HG03196 (cell line): ENCODE measurements around the gene CCDC137.

ENCODE experiments used
- ATAC-seq: cut with Tn5 transposase; IDR thresholded peaks from one replicate; pipeline ENCODE4 v1.9.1; 2021; ENCODE audit not compliant: unreplicated experiment

The CCDC137 gene

DNA sequence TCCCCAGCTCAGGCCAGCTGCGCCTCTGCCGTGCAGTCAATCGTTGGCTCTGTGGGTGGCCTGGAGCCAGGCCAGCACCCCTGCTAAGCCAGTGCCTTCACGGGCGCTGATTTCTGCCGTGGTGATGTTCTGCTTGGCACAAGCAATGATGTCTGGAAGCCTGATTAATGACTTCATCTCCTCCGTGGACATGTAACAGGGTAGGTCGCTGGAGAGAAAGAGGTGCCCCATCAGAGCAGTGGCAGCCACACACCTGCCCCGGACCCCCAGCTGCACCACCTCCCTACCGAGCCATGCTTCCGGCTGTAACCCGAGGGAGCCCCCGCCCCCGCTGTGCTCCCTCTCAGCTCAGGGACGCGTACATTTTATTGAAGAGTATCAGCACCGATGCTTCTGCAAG lies 15.1 kb downstream of the CCDC137 start:
- ATAC-seq = no peak

DNA sequence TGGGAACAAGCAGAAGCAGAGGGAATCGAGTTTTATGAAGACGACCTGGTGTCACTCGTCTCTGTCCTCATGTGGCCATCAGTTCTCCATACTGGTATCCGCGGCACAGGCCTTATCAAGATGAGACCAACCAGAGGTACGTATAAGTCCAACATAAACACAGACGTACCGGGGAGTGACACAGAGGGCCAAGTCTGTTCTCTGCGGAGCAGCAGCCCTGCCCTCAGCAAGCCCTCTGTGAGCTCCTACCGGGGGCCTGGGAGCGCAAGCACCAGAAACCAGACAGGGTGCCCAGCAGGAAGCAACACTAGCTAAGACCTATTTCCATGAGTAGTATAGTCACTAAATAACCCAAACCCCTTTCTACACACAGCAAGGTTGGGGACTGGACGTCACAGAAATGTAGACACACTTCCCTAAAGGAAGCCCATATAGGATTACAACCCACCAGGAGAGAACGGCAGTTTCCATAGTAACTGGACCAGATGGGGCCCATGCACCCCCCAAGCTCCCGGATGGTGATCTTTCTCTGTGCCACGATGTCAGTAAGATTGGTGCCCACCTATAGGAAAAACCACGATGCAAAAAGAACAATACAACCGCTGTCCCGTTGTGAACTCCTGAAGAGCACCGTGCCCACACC lies 16.1 kb downstream of the CCDC137 start:
- no peak for ATAC-seq

- ATAC-seq = peak; percentile 3
Measured at GRCh38 chr17:81683208-81683583, 16.7 kb downstream of the CCDC137 start.

- ATAC-seq = peak; percentile 88
Measured at GRCh38 chr17:81683584-81684441, 17.3 kb downstream of the CCDC137 start, which contains the start of the genes ARL16 and HGS. Gene ARL16, minus strand, starts transcription at chr17:81683797. Its CDS starts 44 bp downstream, at chr17:81683753. Gene HGS, plus strand, starts transcription at chr17:81684011. Its CDS starts 56 bp downstream, at chr17:81684067.

GRCh38 chr17:81684442-81684911 lies 17.9 kb downstream of the CCDC137 start:
- no peak for ATAC-seq

- ATAC-seq = no peak
Measured at GRCh38 chr17:81685108-81685507, 18.6 kb downstream of the CCDC137 start.

DNA sequence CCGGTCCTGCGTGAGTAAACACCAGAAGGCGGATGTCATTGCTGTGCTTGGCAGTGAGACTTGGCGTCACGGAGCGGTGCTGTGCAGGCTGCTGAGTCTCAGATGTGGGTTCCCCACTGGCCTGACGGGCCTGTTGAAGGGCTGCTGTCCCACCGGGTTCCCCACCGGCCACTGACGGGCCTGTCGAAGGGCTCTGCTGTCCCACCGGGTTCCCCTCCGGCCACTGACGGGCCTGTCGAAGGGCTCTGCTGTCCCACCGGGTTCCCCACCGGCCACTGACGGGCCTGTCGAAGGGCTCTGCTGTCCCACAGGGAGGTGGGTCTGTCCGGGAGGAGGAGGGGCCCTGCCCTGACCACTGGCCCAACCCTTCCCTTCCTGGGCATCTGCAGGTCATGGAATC lies 20.1 kb downstream of the CCDC137 start:
- ATAC-seq = no peak

- ATAC-seq = no peak
Measured at GRCh38 chr17:81687770-81688541, 21.4 kb downstream of the CCDC137 start.

GRCh38 chr17:81688616-81689015 lies 22.1 kb downstream of the CCDC137 start:
- ATAC-seq = no peak

DNA sequence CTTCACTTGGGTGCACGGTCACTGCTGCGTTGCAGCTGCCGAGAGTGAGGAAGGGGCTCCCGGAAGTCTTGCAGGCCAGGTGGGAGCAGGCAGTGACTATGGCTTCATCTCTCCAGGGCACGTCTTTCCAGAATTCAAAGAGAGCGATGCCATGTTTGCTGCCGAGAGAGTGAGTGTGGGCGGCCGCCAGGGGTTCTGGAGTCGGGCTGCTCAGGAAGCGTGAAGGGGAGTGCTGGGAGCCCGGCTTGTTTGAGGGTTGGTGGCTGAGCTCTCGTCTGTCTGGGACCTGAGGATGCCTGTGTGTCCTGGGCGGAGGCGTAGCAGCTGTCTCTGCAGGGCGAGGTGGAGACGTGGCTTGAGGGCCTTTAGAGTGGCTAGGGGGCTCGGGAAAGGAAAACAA lies 23.5 kb downstream of the CCDC137 start:
- no peak for ATAC-seq

DNA sequence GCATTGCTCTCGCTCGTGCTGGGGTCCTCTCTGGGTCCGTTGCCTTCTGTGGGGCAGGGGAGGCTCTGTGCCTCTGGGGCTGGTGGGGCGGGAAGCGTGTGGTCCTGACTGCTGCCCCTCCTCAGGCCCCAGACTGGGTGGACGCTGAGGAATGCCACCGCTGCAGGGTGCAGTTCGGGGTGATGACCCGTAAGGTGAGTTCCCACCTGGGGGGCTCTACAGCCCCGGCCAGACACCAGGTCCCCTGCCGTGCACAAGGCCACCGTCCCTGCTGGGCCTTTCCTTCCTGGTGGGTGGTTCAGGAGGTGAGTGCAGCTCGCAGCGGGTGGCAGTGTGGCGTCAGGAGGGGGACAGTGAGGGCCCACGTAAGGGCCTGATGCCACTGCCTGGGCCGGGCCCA lies 24.0 kb downstream of the CCDC137 start:
- no peak for ATAC-seq

DNA sequence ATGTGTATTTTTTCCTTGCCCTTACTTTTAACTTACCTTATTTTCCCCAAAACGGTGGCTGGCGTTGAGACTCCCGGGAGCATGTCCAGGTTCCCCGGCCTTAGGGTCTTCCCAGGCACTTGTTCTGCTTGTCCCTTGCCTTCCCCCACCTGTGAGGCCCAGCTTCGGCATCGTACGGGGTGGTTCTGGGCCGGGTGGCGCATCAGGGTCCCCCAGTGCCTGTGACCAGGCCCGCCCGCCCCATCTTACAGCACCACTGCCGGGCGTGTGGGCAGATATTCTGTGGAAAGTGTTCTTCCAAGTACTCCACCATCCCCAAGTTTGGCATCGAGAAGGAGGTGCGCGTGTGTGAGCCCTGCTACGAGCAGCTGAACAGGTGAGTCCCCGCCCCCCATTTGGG lies 24.7 kb downstream of the CCDC137 start:
- no peak for ATAC-seq

GRCh38 chr17:81691608-81692007 lies 25.1 kb downstream of the CCDC137 start:
- no peak for ATAC-seq

- ATAC-seq = no peak
Measured at GRCh38 chr17:81693509-81694210, 27.1 kb downstream of the CCDC137 start.

GRCh38 chr17:81694810-81695209 lies 28.3 kb downstream of the CCDC137 start:
- no peak for ATAC-seq

DNA sequence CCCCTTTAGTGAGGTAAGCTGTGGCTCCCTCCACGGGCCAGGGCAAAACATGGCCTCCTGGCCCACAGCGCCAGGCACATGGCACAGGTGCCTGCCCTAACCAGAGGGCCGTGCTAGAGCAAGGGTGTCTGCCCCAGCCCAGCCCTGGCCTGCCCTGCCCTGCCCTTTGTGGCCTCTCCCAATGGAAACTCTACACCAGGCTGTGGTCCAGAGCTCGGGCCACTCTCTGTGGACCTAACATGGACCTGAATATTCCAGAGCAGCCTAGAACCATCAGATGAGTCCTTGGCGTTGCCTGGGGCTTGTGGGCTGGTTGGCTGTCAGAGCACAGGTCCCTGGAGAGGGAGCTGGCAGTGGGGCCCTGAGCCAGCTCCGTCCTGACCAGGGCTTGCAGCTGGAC lies 28.7 kb downstream of the CCDC137 start:
- ATAC-seq = no peak

- ATAC-seq = no peak
Measured at GRCh38 chr17:81695801-81696200, 29.3 kb downstream of the CCDC137 start.

GRCh38 chr17:81696218-81696941 lies 29.8 kb downstream of the CCDC137 start:
- no peak for ATAC-seq

GRCh38 chr17:81697261-81698044 lies 30.9 kb downstream of the CCDC137 start:
- ATAC-seq = no peak
